Astrocyte (in vitro differentiated cells and primary cell): ENCODE measurements around the gene ANK3. TPM values are rescaled to one million over a fixed set of nuclear protein-coding genes. Genes with fewer than 3 reads are reported as not detected.

Experiments
- DNase-seq: peaks from one replicate; pipeline ENCODE4 v3.0.0-alpha.2; 2010; ENCODE audit warnings: low read depth
- FAIRE-seq: peaks from 2 replicates; lab custom pipeline; 2011; peaks lifted over from hg19 to GRCh38; lab: Jason Lieb, UNC
- H2AFZ ChIP-seq: 2 replicates; pipeline ENCODE4 v1.6.0; 2012; ENCODE audit warnings: low read depth, low read length, inconsistent platforms
- H3K27ac ChIP-seq: 2 replicates; pipeline ENCODE4 v1.5.1; 2011; ENCODE audit warnings: low read depth, low read length, inconsistent platforms
- H3K27me3 ChIP-seq: 2 replicates; pipeline ENCODE4 v1.6.0; 2011; ENCODE audit warnings: low read length, inconsistent platforms; ENCODE audit not compliant: insufficient read depth
- H3K36me3 ChIP-seq: 2 replicates; pipeline ENCODE4 v1.5.1; 2011; ENCODE audit warnings: low read length, inconsistent platforms; ENCODE audit not compliant: insufficient read depth
- H3K4me1 ChIP-seq: 2 replicates; pipeline ENCODE4 v1.5.1; 2011; ENCODE audit warnings: low read length, inconsistent platforms; ENCODE audit not compliant: insufficient read depth
- H3K4me2 ChIP-seq: 2 replicates; pipeline ENCODE4 v1.6.0; 2012; ENCODE audit warnings: low read length, inconsistent platforms
- H3K4me3 ChIP-seq: 2 replicates; pipeline ENCODE4 v1.5.1; 2011; ENCODE audit warnings: low read depth, mild to moderate bottlenecking, low read length, inconsistent platforms; ENCODE audit not compliant: insufficient read depth
- H3K79me2 ChIP-seq: 2 replicates; pipeline ENCODE4 v1.6.0; 2012; ENCODE audit warnings: mild to moderate bottlenecking, low read length, inconsistent platforms; ENCODE audit not compliant: insufficient read depth
- H3K9ac ChIP-seq: 2 replicates; pipeline ENCODE4 v1.6.0; 2012; ENCODE audit warnings: mild to moderate bottlenecking, low read length, inconsistent platforms
- H3K9me3 ChIP-seq: 2 replicates; pipeline ENCODE4 v1.5.1; 2012; ENCODE audit warnings: low read depth, mild to moderate bottlenecking, low read length, inconsistent platforms; ENCODE audit not compliant: insufficient read depth
- H4K20me1 ChIP-seq: 2 replicates; pipeline ENCODE4 v1.6.0; 2012; ENCODE audit warnings: low read length, inconsistent platforms; ENCODE audit not compliant: insufficient read depth
- H3K27ac Mint-ChIP-seq: one replicate; pipeline ENCODE4 v1.8.0; 2021; ENCODE audit warnings: mild to moderate bottlenecking, mixed read lengths; ENCODE audit not compliant: unreplicated experiment
- H3K27me3 Mint-ChIP-seq: one replicate; pipeline ENCODE4 v1.8.0; 2021; ENCODE audit warnings: low read depth, mixed read lengths; ENCODE audit not compliant: unreplicated experiment
- H3K36me3 Mint-ChIP-seq: one replicate; pipeline ENCODE4 v1.8.0; 2021; ENCODE audit warnings: low read depth, mixed read lengths; ENCODE audit not compliant: unreplicated experiment
- H3K4me1 Mint-ChIP-seq: one replicate; pipeline ENCODE4 v1.8.0; 2021; ENCODE audit warnings: low read depth, mixed read lengths; ENCODE audit not compliant: unreplicated experiment
- H3K4me3 Mint-ChIP-seq: one replicate; pipeline ENCODE4 v1.8.0; 2021; ENCODE audit warnings: mild to moderate bottlenecking, moderate library complexity, mixed read lengths; ENCODE audit not compliant: unreplicated experiment
- H3K9me3 Mint-ChIP-seq: one replicate; pipeline ENCODE4 v1.8.0; 2021; ENCODE audit warnings: mild to moderate bottlenecking, mixed read lengths; ENCODE audit not compliant: unreplicated experiment
- CTCF ChIP-seq: IDR thresholded peaks from 2 replicates; pipeline ENCODE4 v1.5.1; 2011; ENCODE audit warnings: low read depth, mild to moderate bottlenecking, inconsistent platforms, low read length, moderate library complexity; ENCODE audit not compliant: insufficient read depth
- EZH2 ChIP-seq: IDR thresholded peaks from 2 replicates; pipeline ENCODE4 v1.6.1; 2012; ENCODE audit warnings: mild to moderate bottlenecking, low read length, inconsistent platforms; ENCODE audit not compliant: insufficient read depth
- total RNA-seq: library from RNA; stranded (reverse); gene quantifications from 2 replicates; pipeline ENCODE4 v1.2.1, GENCODE V29; 2021

ANK3 gene
- total RNA-seq, 1 donor from 2014 or later, result 21.1 TPM

GRCh38 chr10:60427709-60428386, 38.2 kb upstream of the ANK3 start:
- Mint-ChIP-seq H3K9me3 (no peaks in the 10 kb centered on the region), H3K4me1 (peaks cover 50% of the 10 kb centered on the region), H3K4me3 (no peak overlapping the region), H3K36me3 (no peaks in the 10 kb centered on the region), H3K27ac (peak overlapping the region; percentile 90), H3K27me3 (no peaks in the 10 kb centered on the region)
- DNase-seq (no peak), FAIRE-seq (peak; percentile 73)
- Histone ChIP-seq H3K27ac (peak overlapping the region; percentile 84), H3K36me3 (no peaks in the 10 kb centered on the region), H3K9me3 (no peaks in the 10 kb centered on the region), H3K4me2 (peak overlapping the region; percentile 6), H3K4me1 (peaks cover 73% of the 10 kb centered on the region), H2AFZ (peak overlapping the region; percentile 1), H3K79me2 (no peaks in the 10 kb centered on the region), H4K20me1 (no peaks in the 10 kb centered on the region), H3K4me3 (no peak overlapping the region), H3K9ac (peak overlapping the region; percentile 55), H3K27me3 (no peaks in the 10 kb centered on the region)
- TF ChIP-seq EZH2 (no peak), CTCF (no peak)

GRCh38 chr10:60427148-60427547, 37.5 kb upstream of the ANK3 start:
- H3K4me1 Mint-ChIP-seq, result peaks cover 48% of the 10 kb centered on the region
- Histone ChIP-seq H3K9me3 (no peaks in the 10 kb centered on the region), H3K9ac (peak overlapping the region; percentile 55), H2AFZ (no peak overlapping the region), H3K27ac (peak overlapping the region; percentile 84), H3K79me2 (no peaks in the 10 kb centered on the region), H3K27me3 (no peaks in the 10 kb centered on the region), H3K36me3 (no peaks in the 10 kb centered on the region), H3K4me1 (peaks cover 73% of the 10 kb centered on the region), H3K4me3 (no peak overlapping the region), H4K20me1 (no peaks in the 10 kb centered on the region), H3K4me2 (peak overlapping the region; percentile 54)
- no peaks in the 10 kb centered on the region for H3K36me3 Mint-ChIP-seq
- H3K4me3 Mint-ChIP-seq, result no peak overlapping the region
- H3K27ac Mint-ChIP-seq, result peak overlapping the region; percentile 43
- DNase-seq (no peak), FAIRE-seq (no peak)
- TF ChIP-seq CTCF (no peak), EZH2 (no peak)
- H3K27me3 Mint-ChIP-seq, result no peaks in the 10 kb centered on the region
- H3K9me3 Mint-ChIP-seq, result no peaks in the 10 kb centered on the region

GRCh38 chr10:60426425-60426824, 36.8 kb upstream of the ANK3 start:
- no peak for TF ChIP-seq CTCF
- TF ChIP-seq EZH2, result no peak
- Histone ChIP-seq H3K4me3 (no peak overlapping the region), H3K9ac (peak overlapping the region; percentile 55), H3K27ac (peak overlapping the region; percentile 84), H2AFZ (no peak overlapping the region), H3K79me2 (no peaks in the 10 kb centered on the region), H3K4me2 (peak overlapping the region; percentile 54), H3K27me3 (no peaks in the 10 kb centered on the region), H3K4me1 (peaks cover 73% of the 10 kb centered on the region), H3K36me3 (no peaks in the 10 kb centered on the region), H4K20me1 (no peaks in the 10 kb centered on the region), H3K9me3 (no peaks in the 10 kb centered on the region)
- Mint-ChIP-seq H3K9me3 (no peaks in the 10 kb centered on the region), H3K36me3 (no peaks in the 10 kb centered on the region), H3K27me3 (no peaks in the 10 kb centered on the region), H3K4me1 (peaks cover 45% of the 10 kb centered on the region), H3K4me3 (no peak overlapping the region), H3K27ac (peak overlapping the region; percentile 43)
- DNase-seq (peak; percentile 96), FAIRE-seq (peak; percentile 89)
